NCI-H345 (cell line): ENCODE measurements around the gene NTN5.
"Not testable (repeated sequence)": the region's sequence is repeated elsewhere in the genome, so short reads cannot be mapped to it uniquely, and the experiment has no call there.

Experiments
- DNase-seq: peaks from one replicate; lab custom pipeline; 2025; lab: John Stamatoyannopoulos, UW

NTN5 gene

DNA sequence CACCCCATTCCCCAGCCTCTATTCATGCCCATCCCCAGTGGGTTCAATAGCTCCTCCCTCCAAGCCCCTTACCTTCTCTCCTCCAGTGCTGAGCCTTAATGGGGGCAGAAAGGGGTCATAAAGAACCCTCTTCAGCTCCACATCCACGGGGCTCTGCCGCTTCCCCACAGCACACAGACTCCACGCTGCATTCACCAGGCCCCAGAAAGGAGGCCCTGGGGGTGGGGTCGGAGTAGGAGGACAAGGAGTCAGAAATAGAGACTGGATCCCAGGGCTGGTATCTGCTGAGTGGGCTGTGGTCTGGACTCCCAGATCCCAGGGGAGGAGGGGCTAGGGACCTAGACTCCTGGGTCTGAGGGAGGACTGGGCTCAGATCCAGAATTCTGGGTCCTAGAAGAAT, 28.5 kb downstream of the NTN5 start:
- DNase-seq = no peak

DNA sequence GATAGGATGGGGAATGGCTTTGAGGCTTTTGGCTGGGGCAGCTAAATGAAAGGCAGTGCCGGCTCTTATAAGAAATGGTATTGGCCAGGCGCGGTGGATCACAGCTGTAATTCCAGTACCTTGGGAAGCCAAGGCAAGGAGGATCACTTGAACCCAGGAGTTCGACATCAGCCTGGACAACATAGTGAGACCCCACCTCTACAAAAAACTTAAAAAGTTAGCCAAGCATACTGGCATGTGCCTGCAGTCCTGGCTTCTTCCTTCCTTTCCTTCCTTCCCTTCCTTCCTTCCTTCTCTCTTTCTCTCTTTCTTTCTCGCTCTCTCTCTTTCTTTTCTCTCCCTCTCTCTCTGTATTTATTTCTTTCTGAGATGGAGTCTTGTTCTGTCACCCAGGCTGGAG, 30.0 kb downstream of the NTN5 start:
- DNase-seq = no peak

DNA sequence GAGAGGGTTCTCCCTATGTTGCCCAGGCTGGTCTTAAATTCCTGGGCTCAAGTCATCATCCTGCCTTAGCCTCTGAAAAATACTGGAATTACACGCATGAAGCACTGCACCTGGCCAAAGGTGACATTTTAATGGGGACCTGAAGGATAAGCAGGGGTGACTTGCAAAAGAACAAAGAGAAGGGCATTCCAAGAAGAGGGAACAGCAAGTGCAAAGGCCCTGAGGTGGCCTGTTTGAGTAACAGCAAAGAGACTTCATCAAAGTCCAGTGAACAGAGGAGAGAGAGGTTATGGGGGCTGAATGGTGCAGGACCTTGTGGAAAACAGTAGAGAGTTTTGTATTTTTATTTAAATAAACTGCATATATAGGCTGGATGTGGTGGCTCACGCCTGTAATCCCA, 31.0 kb downstream of the NTN5 start:
- DNase-seq = no peak

DNA sequence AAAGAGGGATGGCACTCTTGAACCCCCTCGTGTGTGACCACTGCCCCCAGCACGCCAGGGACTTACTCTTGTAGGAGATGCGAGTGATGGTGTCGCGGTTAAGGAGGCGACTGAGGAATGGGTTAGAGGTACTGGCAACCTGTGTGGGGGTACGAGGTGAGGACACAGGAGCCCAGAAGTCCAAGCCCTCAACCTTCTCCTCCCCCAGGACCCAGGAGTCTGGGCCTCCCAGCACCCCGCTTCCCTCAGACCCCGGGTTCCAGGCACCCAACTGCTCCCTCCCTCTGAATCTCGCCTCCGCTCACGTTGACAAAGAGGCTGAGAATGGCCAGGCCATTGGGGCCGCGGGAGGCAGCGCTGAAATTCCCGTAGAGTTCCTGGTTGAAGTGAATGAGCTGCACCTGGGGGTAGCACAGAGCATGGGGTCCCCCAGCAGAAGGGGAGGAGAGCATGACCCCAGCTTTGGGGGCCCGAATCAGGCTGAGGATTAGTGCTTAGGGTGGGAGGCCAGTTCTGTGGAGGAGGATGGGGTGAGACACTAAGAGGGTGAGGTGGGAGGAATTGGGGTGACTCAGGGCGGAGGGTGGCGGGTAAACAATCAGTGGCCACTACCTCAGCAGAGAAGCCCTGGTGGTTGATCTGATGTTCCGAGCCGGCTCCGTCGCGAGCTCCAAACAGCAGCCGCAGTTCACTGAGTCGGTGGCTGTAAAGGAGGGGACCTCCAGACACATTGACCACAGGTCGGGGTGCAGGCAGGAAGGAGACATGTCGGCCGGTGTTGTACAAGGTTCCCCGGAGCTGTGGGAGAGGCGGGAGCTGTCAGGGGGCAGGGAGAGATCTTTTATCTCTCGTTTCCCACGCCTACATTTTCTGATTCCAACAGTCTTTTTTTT, 33.1 kb downstream of the NTN5 start:
- no peak for DNase-seq

DNA sequence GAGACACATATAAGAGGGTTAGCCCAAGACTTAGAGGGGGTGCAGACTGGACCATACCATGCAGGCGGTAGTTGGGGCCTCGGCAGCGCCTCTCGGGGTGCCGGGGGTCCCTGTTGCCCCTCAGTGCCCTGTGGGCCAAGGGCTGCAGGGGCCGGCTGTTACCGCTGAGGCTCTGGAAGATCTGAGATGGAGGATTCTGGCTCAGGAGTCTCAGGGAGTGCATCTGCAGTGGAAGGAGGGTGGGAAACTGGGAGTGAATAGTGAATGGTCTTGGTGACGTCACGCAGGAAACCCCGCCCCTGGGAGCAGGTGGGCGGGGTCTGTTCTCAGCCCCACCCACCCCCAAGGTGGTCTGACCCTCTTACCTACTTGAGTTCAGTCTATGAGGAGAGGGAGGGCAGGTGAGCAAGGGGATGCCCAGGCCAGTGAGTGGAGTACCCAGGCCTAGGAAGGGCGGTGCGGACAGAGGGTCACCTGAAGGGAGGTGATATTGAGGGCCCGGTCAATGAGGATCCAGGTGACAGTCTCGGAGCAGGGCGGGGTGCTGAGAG, 33.9 kb downstream of the NTN5 start:
- no peak for DNase-seq

DNA sequence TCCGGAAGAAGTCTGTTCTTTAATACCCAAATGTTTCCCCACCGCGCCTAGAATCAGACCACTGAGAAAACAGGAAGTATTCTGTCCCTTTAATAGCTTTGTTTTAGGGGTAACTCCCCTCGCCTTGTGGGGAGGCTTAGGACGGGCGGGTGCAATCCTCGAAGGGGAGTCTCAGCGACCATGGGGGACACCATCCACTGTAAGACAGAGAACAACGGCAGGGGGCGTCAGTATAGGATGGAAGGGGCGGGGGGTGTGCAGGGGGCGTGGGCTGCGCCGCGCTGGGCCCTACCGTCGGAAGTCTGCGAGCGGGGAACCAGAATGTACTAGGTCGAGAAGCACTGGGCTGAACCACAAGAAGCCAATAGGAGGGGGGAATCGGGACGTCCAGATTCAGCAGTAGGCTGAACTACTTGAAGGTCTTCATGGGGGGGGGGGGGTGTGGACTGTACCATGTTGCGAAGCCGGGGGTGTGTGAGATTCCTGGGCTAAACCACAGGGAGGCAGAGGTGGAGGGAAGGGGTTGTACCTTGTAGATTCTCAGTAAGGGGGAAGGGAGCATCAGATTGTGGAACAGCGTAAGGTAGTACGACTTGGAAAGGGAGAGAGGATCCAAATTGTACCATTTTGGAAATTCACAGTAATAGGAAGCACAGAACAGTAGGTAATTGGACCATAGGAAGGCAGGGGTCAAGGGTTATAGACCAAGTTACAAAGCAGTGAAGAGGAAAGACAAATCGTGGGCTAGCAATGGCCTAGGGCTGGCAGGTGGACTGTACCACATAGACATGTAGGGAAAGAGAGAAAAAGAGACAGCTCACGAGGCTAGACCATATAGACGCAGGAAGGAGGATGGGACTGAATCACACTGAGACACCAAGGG, 34.6 kb downstream of the NTN5 start:
- DNase-seq = peak; percentile 82

DNA sequence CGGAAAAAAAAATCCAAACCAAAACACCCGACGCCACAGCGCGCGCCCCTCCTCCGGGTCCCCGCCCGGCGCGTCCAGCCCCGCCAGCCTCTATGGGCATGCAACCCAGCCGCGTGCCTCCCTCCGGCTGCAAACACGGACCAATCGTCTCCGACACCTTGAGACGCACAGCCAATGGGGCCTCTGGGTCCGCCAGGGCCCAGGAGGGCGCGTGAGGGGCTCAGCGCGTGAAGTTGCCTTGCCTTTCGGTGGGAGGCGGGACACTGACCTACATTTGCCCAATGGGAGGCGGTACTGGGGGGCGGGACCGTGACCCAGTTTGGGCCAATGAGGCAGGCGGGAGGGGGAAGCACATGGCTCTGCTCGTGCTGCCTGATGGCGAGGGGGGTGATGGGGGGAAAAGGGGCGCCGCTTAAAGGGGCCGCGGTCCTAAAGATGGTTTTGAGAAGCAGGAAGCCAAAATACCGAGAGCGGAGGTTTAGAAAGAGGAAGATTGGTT, 35.3 kb downstream of the NTN5 start:
- peak; percentile 98 for DNase-seq

DNA sequence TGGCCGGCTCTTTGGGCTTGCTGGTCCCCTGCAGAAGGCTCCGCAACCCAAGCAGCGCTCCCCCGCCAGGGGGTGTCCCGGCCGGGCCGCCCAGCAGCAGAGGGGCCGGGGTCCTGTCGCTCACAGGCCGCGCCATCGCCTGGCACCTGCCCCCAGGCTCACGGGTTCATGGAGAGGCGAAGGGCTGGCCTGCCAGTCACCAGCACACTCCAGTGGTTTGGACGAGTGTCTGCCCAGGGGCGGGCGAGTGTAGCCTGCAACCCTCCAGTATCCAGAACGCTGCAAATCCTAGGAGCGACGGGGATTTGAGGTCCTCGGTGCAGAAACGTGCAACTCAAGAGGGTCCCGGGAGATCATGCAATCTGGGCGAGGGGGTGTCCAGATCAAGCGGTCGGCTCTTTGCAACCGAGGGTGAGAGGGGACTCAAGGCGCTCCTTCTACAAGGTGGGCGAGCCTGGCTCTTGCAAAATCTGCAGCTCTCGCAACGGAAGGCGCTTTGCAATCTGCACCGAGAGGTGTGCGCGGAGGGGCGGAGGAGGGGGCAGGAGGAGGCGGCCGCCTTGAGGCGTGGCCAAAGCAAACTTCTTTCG, 35.9 kb downstream of the NTN5 start, which contains the start of gene DBP:
Gene DBP, minus strand, starts transcription at position 521 of the 590 bp plus-strand sequence. Its CDS starts 385 bp downstream, at position 136.
- peak; percentile 55 for DNase-seq

DNA sequence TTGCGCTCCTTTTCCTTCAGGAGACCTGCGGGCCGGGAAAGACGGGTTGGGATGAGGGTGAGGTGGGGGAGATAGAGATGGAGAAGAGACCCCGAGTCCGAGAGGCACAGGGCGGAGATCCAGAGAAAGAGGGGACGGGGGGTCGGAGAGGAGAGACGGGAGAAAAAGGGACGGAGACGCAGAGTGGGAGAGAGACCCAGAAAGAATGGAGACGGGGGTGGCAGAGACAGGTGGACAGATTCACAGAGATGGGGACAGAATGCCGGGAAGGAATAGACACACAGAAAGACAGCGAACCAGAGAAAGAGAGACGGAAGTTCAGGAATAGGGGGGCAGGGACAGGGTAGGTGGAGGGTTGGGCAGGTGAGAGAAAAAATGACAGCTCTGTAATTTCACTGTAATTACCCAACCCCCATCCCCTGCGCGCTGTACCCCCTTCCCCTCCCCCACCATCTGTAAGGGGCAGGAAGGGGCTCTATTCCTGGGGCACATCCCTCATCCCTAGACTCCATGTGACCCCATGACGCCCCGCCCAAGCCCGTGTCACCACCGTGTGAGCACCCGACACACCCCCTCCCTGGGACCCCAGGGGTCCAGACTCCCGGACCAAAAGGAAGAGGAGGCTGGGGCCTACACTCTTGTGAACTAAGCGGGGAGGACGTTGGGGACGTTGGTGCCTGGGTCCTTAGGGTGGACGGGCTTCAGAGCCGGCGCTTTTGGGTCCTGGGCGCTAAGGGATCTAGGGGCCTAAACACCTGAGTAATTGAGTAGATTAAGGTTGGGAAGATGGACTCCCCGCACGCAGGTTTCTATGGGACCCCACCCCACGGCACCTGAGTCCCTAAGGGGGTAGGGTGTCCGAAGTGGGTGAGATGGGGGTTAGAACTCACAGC, 36.6 kb downstream of the NTN5 start:
- DNase-seq = peak; percentile 50

DNA sequence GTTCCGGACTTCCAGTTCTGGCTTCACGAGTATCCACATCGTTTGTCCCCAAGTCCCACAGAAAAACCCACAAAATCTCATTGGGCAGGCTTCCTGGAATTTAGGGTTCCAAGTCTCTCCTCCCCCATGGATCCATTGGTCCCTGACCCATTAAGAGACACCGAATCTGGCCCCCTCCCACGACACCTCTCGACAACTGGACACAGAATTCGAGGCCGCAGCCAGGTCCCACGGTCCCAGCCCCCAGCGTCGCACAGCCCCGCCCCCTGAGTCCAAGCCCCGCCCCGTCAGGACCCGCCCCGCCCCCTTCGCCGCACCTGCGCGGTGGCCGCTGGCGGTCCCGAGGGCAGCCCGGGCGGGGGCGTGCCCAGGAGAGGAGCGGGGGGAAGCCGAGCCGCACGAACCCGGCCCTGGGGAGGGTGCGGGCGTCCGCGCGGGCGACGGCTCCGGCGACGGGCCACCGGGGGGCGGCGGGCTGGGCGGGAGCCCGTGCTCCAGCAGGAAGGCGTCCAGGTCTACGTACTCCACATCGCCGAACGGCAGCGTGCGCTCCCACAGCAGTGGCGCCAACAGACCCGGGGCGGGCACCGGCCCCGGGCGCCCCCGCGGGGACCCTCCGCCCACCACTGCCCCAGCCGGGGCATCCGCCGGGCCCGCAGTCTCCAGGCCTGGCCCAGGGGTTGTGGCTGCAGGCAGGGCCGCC, 37.4 kb downstream of the NTN5 start:
- peak; percentile 65 for DNase-seq

DNA sequence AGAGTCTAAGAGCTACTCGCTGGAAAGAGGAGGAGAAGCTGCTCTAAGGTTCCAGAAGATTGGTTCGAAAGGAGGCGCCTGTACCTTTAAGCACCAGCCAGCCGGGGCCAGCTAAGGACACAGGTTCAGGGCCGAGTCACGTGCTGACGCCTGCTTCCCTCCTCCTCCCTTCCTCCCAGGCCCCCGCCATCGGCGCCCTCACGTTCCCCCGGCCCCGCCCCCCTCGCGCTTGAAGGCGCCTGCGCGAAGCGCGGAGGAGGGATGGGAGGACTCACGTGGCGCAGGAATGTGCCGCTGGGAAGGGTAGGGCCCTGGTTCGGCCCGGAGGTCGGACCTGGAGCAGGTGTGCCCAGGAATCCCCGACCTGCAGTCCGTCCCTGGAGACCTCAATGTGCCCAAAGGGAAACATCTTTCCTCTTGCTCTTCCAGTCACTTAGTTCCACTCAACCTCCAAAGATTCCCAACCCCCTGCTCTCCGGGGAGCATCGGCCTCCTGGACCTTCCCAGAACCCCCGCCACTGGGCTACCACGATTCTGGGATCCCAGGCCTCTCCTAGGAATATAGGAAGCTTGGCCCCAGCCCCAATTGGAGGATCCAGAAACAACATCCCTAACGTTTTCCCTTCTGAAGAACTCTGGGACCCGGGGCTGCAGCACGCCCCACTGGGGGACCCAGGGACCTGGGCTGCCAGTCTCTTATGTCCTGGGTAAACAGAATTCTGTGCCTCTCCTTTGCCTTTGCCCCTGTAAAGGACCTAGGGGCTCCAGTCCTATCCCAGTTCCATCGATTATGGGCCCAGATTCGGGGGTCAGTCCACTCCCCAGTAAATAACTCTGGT, 38.2 kb downstream of the NTN5 start:
- DNase-seq = peak; percentile 92

DNA sequence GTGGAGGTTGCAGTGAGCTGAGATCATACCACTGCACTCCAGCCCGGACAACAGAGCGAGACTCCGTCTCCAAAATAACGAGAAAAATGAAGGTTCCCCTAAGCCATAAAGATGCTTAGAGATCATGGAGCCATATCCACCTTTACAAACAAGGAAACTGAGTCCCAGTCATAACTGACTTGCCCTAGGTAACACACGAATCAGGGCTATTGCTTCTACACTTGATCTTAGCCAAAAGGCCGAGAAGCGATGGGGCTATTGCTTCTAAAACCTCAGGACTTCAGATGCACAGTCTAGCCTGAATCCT, 38.8 kb downstream of the NTN5 start:
- DNase-seq = no peak

DNA sequence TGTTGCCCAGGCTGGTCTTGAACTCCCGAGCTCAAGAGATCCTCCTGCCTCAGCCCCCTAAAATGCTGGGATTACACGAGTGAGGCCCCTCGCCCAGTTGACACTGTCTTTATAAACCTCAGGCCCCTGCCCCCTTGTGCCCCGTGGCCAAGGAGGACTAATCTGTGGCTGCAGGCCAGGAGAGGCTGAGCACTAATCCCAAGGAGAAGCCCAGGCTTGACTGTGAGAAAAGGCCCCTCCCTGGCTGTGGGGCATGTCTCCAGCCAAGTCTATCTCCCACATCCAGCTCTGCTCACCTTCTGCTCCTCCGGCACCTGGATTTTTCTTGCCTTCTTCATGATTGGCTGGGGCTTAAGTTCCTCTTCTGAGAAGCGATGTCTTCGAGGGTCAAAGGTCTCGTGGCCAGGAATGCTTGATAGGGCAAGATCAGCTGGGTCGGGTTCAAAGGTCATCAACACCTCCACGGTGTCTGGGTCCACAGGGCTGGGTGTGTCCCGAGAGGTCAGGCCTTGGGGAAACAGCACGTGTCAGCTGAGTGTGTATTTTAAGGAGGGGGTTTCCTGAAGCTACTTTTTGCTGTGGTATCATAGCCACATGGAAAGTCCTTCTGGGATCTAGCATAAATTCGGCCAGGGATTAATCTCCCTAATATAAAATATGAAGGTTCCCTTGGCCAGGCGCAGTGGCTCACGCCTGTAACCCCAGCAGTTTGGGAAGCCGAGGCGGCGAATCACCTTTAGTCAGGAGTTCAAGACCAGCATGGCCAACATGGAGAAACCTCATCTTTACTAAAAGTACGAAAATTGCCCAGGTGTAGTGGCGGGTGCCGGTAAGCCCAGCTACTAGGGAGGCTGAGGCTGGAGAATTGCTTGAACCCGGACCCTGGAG, 39.4 kb downstream of the NTN5 start:
- DNase-seq = no peak

DNA sequence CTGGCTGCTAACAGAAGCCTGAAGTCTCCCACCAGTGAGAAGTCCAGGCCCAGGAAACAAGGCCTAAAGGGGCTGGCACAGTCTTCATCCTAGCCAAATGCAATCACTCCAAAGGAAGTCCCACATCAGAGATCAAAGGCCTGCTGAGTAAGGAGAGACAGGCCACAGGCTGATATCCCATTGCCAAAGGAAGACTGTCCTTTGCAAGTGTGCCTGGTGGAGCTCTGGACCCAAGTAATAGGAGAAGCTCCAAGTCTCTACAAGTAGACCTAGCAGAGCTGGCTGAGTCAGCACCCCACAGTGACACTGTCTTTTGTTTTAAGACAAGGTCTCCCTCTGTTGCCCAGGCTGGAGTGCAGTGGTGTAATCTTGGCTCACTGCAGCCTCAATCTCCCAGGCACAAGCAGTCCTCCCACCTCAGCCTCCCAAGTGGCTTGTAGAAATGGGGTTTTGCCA, 40.1 kb downstream of the NTN5 start:
- DNase-seq = no peak

DNA sequence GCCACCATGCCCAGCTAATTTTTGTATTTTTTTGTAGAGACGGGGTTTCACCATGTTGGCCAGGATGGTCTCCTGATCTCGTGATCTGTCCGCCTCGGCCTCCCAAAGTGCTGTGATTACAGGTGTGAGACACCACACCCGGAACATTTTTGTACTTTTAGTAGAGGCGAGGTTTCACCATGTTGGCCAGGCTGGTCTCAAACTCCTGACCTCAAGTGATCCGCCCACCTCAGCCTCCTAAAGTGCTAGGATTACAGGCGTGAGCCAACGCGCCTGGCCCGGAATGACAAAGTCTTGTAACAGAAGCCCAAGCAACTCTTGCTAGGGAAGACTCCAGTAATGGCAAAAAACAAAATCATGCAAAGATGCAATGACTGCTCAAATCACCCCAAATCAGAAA, 40.5 kb downstream of the NTN5 start:
- DNase-seq = not testable (repeated sequence)

DNA sequence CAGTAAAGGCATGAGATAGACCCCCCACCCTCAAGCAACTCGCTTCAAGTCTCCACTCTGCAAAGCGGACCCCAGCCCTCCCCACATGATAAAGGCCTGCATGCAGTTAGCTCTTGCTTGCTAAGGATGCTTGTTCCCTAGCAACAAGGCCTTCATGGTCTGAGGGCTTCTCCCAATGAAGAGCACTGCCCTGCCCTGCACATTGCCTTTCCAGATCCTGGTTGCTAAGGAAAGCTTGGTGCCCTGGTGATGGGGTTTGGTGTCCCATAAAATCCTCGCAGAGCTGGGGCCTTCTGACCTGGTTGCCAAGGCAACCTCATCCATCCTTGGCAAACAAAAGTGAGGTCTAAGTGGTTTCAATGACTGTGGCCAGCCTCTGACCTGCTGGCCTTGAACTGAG, 41.6 kb downstream of the NTN5 start:
- no peak for DNase-seq

DNA sequence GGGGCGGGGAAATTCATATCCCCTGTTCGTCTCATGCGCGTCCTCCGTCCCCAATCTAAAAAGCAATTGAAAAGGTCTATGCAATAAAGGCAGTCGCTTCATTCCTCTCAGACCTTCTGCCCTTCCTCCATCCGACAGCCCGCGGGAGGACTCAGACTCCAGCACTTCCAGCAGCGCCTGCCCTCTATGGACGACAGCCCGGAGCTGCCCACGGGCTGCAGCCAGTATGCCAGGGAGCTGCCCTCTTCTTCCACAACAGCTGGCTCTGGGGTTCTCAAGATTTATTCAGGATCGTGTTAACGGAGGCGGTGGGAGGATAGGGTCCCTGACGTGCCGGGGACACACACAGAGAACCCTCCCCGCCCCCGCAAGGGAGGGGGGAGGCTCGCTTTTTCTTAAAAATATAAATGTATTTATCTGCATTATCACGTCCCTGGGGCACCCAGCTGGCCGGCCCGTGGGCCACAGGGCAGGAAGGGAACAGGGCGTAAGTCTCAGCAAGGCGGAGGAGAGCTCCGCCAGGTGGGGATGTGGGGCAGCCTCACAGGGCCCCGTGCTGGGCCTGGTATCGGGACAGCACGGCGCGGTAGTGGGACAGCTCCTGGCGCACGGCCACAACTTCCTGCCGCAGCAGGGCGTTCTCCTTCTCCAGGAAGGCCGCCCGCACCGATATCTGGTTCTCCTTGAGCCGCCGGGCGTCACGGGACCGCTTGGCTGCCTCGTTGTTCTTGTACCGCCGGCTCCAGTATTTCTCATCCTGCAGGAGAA, 42.3 kb downstream of the NTN5 start:
- DNase-seq = no peak
